HG02588 (cell line): ENCODE results near the gene VASN.

ENCODE experiments used
- ATAC-seq: cut with Tn5 transposase; IDR thresholded peaks from one replicate; pipeline ENCODE4 v1.9.1; 2021; ENCODE audit warnings: mild to moderate bottlenecking, moderate library complexity; ENCODE audit not compliant: unreplicated experiment

The VASN gene

DNA sequence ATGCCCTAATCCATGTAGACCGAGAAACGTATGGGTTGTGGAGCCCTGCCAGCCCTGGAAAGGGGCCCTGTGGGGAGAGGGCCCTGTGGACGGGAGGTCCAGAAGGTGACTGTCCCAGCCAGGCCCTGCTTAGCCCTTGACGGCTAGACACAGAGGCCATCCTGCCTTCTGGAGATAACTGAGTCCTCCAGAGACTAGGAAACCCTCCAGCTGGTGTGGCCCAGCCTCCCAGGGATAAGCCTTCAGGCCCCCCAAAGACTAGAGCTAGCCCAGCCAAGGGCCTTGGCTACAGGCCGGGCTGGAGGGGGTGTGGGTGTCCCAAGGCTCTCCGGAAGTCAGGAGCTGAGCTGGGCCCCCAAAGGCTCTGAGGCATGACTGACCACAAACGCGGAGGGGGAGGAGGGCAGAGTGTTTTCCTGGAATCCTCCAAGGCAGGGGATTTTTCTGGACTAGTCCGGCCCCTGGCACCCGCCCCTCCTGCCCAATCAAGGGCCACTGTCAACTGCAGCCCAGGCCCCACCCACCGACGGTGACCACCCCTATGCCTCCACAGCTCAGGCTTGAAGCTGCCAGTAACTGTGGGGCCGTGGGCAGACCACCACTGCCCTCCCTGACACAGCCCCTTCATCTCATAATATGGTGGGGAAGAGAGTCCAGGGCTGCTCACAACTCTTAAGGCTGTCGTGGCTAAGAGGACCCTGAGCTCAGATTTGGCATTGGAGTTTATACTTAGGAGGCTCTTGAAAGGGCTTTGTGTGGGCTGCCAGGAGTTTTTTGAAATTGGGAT, 885 bp upstream of the VASN start:
- ATAC-seq = no peak

- no peak for ATAC-seq
Observed at GRCh38 chr16:4372001-4372577, 441 bp downstream of the VASN start.

DNA sequence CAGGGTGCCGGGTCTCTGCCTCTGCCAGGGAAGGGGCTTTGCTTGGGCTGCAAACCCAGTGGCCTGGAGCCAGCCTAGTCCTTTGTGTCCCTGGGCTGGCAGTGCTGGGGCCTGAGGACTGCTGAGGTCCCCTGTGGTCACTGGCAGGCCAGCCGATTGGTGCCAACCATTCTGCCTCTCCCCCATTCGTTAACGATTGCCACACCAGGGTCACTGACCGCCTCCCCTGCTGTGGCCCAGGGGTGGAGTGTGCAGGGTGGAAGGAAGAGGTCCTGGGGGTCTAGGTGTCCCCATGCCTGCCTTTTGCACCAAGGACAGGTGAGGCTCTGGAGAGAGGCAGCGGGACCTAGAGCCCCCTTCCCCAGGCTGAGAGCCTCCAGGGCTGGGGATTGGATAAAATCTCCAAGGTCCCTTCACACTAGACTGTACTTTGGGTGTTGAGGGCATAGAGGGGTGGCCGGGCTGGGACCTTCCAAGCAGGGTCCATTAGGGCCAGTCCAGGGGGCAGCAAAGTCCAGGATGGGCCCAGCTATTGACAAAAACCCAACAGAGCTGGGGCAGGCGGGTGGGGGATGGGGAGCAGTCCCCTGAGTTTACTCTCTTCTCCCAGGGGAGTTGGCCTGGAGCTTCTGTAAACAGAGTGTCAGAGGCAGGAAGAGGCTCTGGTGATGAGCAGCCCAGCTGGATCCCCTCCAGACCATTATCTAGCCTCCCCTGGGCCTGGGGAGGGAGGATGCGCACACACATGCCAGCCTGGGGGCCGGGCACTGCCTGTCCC, 1.1 kb downstream of the VASN start:
- ATAC-seq = no peak

DNA sequence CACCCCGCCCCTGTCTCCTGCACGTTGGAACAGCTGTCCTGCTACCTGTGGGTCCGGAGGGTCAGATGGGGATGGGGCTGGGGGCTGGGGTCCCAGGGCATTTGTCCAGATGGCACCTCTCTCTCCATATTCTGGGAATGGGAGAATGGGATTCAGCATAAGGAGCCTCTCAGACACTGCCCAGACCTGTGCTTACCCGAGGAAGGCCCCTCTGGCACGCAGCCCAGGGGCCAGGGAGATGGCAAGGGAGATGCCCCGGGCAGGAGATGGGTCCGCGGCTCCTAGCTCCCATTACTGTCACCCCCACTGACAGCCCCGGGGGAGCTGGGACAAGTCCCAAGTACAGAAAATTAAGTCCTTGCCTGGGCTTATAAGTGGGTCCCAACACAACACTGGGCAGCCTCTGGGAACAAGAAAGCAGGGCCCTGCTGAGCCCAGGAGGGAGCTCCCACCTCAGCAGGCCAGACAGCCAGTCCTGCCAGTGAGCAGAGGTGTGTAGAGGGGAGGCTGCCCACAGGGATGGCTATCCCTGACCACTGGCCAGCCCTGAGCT, 1.8 kb downstream of the VASN start:
- ATAC-seq = no peak

- ATAC-seq = no peak
Observed at GRCh38 chr16:4373909-4374742, 2.5 kb downstream of the VASN start.

- no peak for ATAC-seq
Observed at GRCh38 chr16:4375717-4376116, 4.1 kb downstream of the VASN start.

DNA sequence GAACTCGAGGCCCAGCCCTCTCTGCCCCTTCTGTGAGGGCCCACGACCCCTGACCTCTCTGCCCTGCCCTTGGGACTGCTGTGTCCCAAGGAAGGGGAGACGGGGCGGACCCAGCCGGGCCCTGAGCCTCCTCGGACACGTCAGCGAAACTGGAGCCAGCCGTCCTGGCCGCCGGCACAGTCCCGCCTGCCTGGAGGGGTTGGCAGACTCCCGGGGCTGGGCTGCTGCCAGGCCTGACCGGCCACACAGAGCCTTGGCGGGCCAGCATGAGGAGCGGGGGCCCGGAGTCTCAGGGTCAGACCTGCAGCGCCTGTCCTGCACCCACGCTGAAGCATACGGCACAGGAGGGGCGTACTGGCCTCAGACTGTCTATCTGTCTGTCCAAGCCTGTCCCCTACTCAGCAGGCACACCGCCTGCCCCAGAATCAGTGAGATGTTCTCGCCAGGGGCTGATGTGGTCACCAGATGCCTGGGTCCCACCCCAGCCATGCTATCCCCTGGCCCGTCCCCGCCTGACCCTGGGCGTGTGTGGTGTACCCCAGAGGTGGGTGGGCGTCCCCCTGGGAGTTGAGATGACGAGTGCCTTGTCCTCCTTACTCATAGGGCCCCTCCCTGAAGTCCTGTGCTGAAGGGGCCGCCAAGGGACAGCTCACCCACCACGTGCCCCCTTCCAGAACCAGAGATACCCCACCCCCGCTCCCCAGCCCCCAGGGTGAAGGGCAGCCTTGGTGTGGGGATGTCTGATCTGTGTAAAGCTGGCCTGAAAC, 4.7 kb downstream of the VASN start:
- no peak for ATAC-seq

DNA sequence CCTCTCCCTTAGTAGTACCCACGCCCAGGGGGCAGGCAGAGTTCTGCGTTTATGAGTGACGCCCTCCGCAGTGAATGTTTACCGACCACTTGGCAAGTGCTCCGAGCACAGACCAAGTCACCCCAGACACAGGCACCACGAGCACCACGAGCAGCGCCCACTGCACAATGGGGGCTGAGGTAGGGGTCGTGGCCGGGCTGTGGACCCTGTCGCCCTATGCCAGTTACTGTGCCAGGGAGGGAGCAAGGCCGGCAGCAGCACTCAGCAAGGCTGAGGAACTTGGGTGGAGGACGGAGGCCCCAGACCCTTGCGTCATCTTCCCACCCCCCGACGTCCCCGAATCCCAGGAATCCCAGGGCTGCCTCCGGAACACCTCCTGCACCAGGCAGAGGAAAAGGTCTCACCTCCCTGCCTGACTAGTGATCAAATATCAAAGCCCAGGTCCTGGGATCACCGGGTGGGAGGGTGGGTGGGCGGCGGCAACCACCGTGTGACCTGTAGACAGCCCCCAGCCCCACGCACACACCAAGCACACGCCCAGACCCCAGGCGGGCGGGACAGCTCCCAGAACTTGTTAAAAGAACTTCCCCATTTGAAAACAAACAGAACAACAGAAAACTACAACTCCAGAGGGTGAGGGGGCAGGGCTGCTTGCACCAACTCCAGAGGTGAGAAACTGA, 5.4 kb downstream of the VASN start:
- ATAC-seq = no peak

DNA sequence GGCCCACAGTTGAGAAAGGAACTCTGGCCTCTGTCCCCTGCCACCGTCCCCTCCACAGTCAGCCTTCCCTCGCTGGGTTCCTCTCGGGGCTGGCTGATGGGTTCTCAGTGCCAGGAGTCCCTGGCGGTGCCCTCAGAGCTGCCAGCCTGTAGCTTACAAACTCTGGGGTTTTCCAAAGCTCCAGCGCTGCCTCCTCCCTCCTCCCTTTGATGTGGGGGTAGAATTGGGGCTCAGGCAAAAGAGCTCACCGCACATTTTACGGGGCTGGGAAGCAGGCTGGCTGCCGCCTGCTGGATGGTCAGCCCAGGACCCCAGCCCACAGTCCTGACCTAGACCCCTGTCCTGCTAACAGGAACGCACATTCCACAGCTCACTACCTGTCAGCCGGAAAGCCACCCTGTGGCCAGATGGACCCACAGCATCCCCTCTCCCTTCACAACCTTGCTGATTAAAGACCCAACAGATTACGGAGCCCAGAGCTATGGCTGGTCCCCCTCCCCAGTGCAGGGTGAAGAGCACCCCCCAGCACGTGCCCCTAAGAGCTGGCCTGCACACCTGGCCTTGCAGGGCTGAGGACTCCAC, 6.0 kb downstream of the VASN start:
- no peak for ATAC-seq

GRCh38 chr16:4378161-4378666, 6.6 kb downstream of the VASN start:
- no peak for ATAC-seq

DNA sequence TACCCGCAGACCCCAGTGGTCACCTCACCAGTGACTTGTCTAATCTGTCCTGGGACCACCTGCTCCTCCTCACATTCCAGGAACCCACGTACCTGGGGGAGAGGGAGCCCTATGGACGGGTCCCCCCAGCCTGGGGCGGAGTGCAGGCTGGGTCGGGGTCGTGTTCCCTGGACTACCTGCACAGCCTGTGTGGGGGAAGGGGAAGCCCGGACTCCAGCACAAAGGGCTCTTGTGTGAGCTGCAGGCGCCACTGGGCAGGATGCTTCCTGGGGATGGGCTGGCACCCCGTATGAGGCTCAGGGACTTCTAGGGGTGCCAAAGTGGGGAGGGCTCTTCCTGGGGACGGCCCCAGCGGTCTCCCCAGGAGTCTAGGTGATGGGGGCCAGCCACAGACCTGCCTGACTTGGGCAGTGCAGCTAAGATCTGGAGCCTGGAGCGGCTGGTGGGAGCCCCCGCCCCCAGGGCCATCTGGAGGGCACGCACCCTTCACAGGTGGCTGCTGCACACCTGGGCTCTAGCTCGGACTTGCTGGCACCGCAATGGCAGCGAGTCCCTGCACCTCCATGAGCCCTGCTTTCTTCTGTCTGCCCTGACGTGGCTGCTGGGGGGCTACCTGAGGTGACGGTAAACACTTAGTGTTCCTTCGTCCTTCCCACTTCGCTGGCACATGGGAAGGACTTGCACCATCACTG, 7.5 kb downstream of the VASN start:
- no peak for ATAC-seq

DNA sequence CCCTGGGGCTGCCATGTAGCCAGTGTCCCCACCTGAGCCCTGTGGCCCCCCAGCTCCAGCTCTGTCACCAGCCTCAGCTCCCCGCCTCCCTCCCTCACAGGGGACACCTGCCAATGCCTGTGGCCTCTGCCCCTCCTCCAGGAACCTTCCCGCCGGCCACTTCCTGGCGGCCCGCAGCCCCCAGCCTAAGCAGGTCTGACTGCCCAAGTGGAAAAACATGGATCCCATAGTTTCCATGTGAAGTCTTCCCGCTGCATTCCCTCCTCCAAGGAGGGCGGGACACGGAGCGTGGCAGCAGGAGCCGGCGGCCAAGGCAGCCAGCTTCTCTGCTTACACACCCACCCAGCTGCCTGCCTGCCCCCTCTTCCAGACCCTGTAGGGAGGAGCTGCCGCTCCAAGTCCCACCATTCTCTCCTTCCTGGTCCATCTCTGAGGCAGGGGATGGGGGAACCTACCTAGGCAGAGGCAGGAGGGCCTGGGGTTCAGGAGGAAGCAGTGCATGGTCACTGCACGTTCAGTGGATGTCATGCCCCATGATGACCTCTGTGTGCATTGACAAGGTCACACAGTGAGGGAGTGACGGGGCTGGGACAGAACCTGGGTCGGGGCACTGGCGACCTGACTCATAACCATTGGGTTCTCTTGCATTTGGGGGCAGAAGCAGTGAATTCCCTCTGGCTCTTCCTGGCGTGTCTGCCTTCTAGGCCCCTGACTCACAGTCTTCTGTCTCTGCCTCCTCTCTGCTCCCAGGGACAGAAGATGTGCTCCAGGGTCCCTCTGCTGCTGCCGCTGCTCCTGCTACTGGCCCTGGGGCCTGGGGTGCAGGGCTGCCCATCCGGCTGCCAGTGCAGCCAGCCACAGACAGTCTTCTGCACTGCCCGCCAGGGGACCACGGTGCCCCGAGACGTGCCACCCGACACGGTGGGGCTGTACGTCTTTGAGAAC, 8.7 kb downstream of the VASN start:
- no peak for ATAC-seq

- no peak for ATAC-seq
Observed at GRCh38 chr16:4381072-4381934, 9.7 kb downstream of the VASN start.

DNA sequence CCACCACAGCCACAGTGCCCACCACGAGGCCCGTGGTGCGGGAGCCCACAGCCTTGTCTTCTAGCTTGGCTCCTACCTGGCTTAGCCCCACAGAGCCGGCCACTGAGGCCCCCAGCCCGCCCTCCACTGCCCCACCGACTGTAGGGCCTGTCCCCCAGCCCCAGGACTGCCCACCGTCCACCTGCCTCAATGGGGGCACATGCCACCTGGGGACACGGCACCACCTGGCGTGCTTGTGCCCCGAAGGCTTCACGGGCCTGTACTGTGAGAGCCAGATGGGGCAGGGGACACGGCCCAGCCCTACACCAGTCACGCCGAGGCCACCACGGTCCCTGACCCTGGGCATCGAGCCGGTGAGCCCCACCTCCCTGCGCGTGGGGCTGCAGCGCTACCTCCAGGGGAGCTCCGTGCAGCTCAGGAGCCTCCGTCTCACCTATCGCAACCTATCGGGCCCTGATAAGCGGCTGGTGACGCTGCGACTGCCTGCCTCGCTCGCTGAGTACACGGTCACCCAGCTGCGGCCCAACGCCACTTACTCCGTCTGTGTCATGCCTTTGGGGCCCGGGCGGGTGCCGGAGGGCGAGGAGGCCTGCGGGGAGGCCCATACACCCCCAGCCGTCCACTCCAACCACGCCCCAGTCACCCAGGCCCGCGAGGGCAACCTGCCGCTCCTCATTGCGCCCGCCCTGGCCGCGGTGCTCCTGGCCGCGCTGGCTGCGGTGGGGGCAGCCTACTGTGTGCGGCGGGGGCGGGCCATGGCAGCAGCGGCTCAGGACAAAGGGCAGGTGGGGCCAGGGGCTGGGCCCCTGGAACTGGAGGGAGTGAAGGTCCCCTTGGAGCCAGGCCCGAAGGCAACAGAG, 10.5 kb downstream of the VASN start:
- no peak for ATAC-seq

GRCh38 chr16:4382795-4383357, 11.2 kb downstream of the VASN start:
- ATAC-seq = no peak
